ENCODE results near the gene RTEL1. TPM values are rescaled to one million over a fixed set of nuclear protein-coding genes. Genes with fewer than 3 reads are reported as not detected.
A peak's percentile ranks its signal among the peaks of the same experiment; 100 is the strongest.

RTEL1 gene, protein sequence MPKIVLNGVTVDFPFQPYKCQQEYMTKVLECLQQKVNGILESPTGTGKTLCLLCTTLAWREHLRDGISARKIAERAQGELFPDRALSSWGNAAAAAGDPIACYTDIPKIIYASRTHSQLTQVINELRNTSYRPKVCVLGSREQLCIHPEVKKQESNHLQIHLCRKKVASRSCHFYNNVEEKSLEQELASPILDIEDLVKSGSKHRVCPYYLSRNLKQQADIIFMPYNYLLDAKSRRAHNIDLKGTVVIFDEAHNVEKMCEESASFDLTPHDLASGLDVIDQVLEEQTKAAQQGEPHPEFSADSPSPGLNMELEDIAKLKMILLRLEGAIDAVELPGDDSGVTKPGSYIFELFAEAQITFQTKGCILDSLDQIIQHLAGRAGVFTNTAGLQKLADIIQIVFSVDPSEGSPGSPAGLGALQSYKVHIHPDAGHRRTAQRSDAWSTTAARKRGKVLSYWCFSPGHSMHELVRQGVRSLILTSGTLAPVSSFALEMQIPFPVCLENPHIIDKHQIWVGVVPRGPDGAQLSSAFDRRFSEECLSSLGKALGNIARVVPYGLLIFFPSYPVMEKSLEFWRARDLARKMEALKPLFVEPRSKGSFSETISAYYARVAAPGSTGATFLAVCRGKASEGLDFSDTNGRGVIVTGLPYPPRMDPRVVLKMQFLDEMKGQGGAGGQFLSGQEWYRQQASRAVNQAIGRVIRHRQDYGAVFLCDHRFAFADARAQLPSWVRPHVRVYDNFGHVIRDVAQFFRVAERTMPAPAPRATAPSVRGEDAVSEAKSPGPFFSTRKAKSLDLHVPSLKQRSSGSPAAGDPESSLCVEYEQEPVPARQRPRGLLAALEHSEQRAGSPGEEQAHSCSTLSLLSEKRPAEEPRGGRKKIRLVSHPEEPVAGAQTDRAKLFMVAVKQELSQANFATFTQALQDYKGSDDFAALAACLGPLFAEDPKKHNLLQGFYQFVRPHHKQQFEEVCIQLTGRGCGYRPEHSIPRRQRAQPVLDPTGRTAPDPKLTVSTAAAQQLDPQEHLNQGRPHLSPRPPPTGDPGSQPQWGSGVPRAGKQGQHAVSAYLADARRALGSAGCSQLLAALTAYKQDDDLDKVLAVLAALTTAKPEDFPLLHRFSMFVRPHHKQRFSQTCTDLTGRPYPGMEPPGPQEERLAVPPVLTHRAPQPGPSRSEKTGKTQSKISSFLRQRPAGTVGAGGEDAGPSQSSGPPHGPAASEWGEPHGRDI (N-terminal part only)
- total RNA-seq (10 to 100 TPM; 30.7 to 41.6 (median 36.8) TPM), total RNA-seq (1.7 to 6.4 (median 3.4) reads per million in 29 experiments)
- 11.2 TPM for total RNA-seq (2013)

DNA sequence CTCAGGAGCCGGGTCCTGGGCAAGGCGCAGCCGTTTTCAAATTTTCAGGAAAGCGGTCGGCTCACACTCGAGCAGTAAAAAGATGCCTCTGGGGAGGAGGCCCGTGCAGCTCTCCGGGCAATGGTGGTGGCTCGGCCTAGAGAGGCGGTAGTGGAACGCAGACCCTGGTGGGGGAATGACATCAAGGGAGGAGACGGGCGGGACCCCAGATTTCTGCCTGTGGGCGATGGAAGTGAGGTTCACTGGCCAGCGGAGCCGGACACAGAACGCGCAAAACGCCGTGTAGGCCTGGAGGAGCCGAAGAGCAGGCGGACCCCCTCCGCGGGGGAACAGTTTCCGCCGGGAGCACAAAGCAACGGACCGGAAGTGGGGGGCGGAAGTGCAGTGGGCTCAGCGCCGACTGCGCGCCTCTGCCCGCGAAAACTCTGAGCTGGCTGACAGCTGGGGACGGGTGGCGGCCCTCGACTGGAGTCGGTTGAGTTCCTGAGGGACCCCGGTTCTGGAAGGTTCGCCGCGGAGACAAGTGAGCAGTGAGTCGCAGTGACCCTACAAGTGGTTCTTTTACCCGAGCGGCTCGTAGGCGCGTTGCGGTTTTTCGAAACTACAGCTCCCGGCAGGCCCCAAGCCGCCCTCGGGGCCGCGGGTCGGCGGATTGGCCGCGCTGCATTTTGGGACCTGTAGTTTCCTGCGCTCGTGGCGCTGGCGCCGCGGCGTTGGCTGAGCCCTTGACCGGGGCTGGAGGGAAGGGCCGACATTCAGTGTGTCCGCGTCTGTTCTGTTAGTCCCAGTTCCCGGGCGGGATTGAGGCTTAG is at the start of gene RTEL1:
RTEL1 (plus strand) TSS at position 376 of the 812 bp plus-strand sequence. CDS start 1,091 bp downstream, outside the sequence.
- Histone ChIP-seq H3K27me3 (replicated peaks in 1 of 2; ENCODE audit: control insufficient read depth in 2 of 2, extremely low read depth in 1 of 2, insufficient read depth in 2 of 2, low read length in 1 of 2) (peaks cover 0 to 5% of the 10 kb centered on the region in 2 experiments), H3K27ac (ENCODE audit: low read length) (peak within 1 kb of the TSS; percentile 64), H3K9me3 (no peaks in the 10 kb centered on the region), H3K4me1 (ENCODE audit: control insufficient read depth in 1 of 2, extremely low read depth in 1 of 2, insufficient read depth in 2 of 2, low read length in 2 of 2) (peaks cover 13 to 44% of the 10 kb centered on the region in 2 experiments), H3K4me3 (ENCODE audit: control insufficient read depth in 1 of 2, extremely low read depth in 1 of 2, low read length in 1 of 2) (peak within 1 kb of the TSS; percentile 88 to 93), H3K36me3 (ENCODE audit: control insufficient read depth in 2 of 2, extremely low read depth in 1 of 2, insufficient read depth in 1 of 2, low read length in 1 of 2) (peaks cover 10 to 19% of the 10 kb centered on the region in 2 donors)
- Mint-ChIP-seq H3K4me1 (peaks cover 39 to 42% (median 42%) of the 10 kb centered on the region in 3 donors), H3K36me3 (peaks cover 6% of the 10 kb centered on the region), H3K27ac (peak within 1 kb of the TSS; percentile 94 to 98), H3K27me3 (no peaks in the 10 kb centered on the region), H3K4me3 (peak within 1 kb of the TSS; percentile 88 to 95 (median 95)), H3K9me3 (no peaks in the 10 kb centered on the region)
- DNase-seq = peak; percentile 67 to 96 (median 83)
- CTCF ChIA-PET = interaction anchor here in 1 of 2 donors (0.6 to 1.7 kb wide), 6 partner anchors 16 to 322 kb away, joined by 3 to 16 read pairs (median 4); partner anchors contain the start of genes ARFRP1, SAMD10, TPD52L2 and ZGPAT
- POLR2A ChIA-PET = no interaction called here
- WGBS (ENCODE audit: insufficient coverage) = 7% methylated on average over 72 of the region's 73 CpGs
- peak; percentile 84 to 88 (median 86) for ATAC-seq (replicated peaks in 1 of 4)

DNA sequence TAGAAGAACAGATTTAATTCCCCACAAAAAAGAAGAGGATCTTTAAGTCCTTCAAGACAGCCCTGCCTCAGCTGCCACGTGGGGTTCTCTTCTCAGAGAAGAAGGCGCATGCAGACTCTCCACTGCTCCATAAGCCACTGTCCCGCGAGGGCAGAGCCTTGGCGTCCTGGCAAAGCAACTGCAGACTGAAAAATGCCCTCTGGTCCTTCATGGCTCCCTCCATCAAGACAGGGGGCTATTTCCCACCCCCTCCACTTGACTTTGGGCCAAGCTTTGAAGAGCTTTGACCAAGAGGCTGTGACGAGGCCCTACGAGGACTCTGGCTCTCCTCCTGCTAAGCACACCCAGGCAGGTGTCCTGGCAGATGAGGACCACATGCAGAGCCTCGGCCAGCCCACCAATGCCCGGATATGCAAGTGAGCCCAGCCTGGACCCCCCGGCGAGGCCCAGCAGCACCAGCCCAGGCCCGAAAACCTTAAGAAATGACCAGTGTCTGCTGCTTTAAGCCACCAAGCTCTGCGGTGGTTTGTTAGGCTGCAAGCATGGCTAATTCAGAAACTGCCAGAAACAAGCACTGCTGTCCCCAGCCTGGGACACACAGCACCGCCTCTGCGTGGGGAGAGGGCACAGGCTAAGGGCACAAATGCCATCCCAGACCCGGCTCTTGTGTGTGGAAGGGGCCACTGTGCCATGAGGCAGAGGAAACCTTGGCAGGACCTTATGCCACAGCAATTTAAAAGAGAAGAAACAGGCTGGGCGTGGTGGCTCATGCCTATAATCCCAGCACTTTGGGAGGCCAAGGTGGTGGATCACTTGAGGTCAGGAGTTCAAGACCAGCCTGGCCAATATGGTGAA is 47.3 kb upstream of the RTEL1 start:
- peaks cover 6 to 13% (median 7%) of the 10 kb centered on the region in 3 donors for H3K4me1 Mint-ChIP-seq
- H3K9me3 Mint-ChIP-seq = no peaks in the 10 kb centered on the region
- POLR2A ChIA-PET = no interaction called here
- Histone ChIP-seq H3K4me1 (ENCODE audit: control insufficient read depth in 1 of 2, extremely low read depth in 1 of 2, insufficient read depth in 2 of 2, low read length in 2 of 2) (peaks cover 0 to 8% of the 10 kb centered on the region in 2 experiments), H3K27me3 (replicated peaks in 1 of 2; ENCODE audit: control insufficient read depth in 2 of 2, extremely low read depth in 1 of 2, insufficient read depth in 2 of 2, low read length in 1 of 2) (no peaks in the 10 kb centered on the region), H3K9me3 (no peaks in the 10 kb centered on the region), H3K36me3 (ENCODE audit: control insufficient read depth in 2 of 2, extremely low read depth in 1 of 2, insufficient read depth in 1 of 2, low read length in 1 of 2) (peaks cover 16 to 17% of the 10 kb centered on the region in 2 donors), H3K27ac (ENCODE audit: low read length) (no peak overlapping the region), H3K4me3 (ENCODE audit: control insufficient read depth in 1 of 2, extremely low read depth in 1 of 2, low read length in 1 of 2) (no peak overlapping the region)
- no peak for DNase-seq
- peaks cover 15% of the 10 kb centered on the region for H3K36me3 Mint-ChIP-seq
- no peak overlapping the region for H3K4me3 Mint-ChIP-seq
- no peak overlapping the region for H3K27ac Mint-ChIP-seq
- ATAC-seq (replicated peaks in 1 of 4) = no peak
- H3K27me3 Mint-ChIP-seq = no peaks in the 10 kb centered on the region
- CTCF ChIA-PET = no interaction called here
- 97% methylated on average over 17 of the region's 17 CpGs for WGBS (ENCODE audit: insufficient coverage)

DNA sequence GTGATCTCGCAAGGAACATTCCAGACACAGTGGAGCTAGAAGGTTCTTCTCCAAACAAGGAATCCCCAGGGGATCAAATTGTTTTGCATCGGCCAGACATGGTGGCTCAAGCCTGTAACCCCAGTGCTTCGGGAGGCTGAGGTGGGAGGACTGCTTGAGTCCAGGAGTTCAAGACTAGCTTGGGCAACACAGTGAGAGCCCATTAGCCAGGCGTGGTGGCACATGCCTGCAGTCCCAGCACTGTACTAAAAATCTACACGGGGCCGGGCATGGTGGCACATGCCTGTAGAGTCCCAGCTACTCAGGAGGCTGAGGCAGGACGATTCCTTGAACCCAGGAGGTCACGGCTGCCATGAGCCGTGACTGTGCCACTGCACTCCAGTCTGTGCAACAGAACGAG is 46.5 kb upstream of the RTEL1 start:
- no peaks in the 10 kb centered on the region for H3K27me3 Mint-ChIP-seq
- Histone ChIP-seq H3K4me1 (ENCODE audit: control insufficient read depth in 1 of 2, extremely low read depth in 1 of 2, insufficient read depth in 2 of 2, low read length in 2 of 2) (peaks cover 0 to 8% of the 10 kb centered on the region in 2 experiments), H3K27me3 (replicated peaks in 1 of 2; ENCODE audit: control insufficient read depth in 2 of 2, extremely low read depth in 1 of 2, insufficient read depth in 2 of 2, low read length in 1 of 2) (no peaks in the 10 kb centered on the region), H3K4me3 (ENCODE audit: control insufficient read depth in 1 of 2, extremely low read depth in 1 of 2, low read length in 1 of 2) (no peak overlapping the region), H3K27ac (ENCODE audit: low read length) (no peak overlapping the region), H3K9me3 (no peaks in the 10 kb centered on the region), H3K36me3 (ENCODE audit: control insufficient read depth in 2 of 2, extremely low read depth in 1 of 2, insufficient read depth in 1 of 2, low read length in 1 of 2) (peaks cover 20 to 23% of the 10 kb centered on the region in 2 donors)
- ChIA-PET POLR2A (interaction anchor here in 1 of 2 donors (0.6 kb wide), 1 partner anchor 7 kb away, joined by 3 read pairs; no protein-coding TSS in a partner anchor), CTCF (interaction anchor here in 1 of 2 donors (0.5 kb wide), 1 partner anchor 73 kb away, joined by 3 read pairs; no protein-coding TSS in a partner anchor)
- DNase-seq (no peak), ATAC-seq (replicated peaks in 1 of 4) (no peak)
- peaks cover 21% of the 10 kb centered on the region for H3K36me3 Mint-ChIP-seq
- H3K4me3 Mint-ChIP-seq = no peak overlapping the region
- no peak overlapping the region for H3K27ac Mint-ChIP-seq
- H3K9me3 Mint-ChIP-seq = no peaks in the 10 kb centered on the region
- 100% methylated on average over 8 of the region's 10 CpGs for WGBS (ENCODE audit: insufficient coverage)
- H3K4me1 Mint-ChIP-seq = peaks cover 6 to 11% (median 7%) of the 10 kb centered on the region in 3 donors

DNA sequence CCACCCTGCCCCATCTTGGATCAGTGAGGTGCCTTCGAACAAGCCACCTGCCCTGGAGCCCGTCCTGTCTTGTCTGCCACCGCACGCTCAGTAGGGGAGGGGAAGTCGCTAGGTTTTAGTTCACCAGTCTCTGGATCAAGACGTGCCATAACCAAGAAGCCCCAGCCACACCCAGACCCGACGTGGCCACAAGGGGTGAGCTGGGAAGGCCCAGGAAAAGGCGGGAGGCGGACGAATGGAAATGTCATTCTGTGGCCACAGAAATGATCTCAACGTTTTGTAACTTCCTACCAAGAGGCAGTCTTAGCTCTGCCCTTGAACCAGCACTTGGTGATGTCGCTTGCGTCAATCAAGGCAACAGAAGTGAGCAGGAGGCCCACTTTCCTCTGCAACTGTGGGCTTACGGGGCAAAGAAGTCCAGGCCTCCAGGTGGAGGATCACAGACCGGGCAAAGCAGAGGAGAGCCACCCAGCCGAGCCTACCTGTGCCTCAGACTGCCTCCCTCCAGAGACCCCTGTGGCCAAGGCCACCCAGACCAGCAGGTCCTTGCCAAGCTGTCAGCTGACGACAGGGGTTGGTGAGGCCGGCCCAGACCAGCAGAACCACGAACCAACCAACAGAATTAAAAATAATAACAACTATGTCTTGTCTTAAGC is 45.7 kb upstream of the RTEL1 start:
- no peak for ATAC-seq (replicated peaks in 1 of 4)
- H3K36me3 Mint-ChIP-seq = peaks cover 21% of the 10 kb centered on the region
- Histone ChIP-seq H3K27me3 (replicated peaks in 1 of 2; ENCODE audit: control insufficient read depth in 2 of 2, extremely low read depth in 1 of 2, insufficient read depth in 2 of 2, low read length in 1 of 2) (no peaks in the 10 kb centered on the region), H3K36me3 (ENCODE audit: control insufficient read depth in 2 of 2, extremely low read depth in 1 of 2, insufficient read depth in 1 of 2, low read length in 1 of 2) (peaks cover 23 to 30% of the 10 kb centered on the region in 2 donors), H3K9me3 (no peaks in the 10 kb centered on the region), H3K27ac (ENCODE audit: low read length) (no peak overlapping the region), H3K4me1 (ENCODE audit: control insufficient read depth in 1 of 2, extremely low read depth in 1 of 2, insufficient read depth in 2 of 2, low read length in 2 of 2) (peaks cover 0 to 6% of the 10 kb centered on the region in 2 experiments), H3K4me3 (ENCODE audit: control insufficient read depth in 1 of 2, extremely low read depth in 1 of 2, low read length in 1 of 2) (no peak overlapping the region)
- H3K27me3 Mint-ChIP-seq = no peaks in the 10 kb centered on the region
- H3K9me3 Mint-ChIP-seq = no peaks in the 10 kb centered on the region
- WGBS (ENCODE audit: insufficient coverage) = 93% methylated on average over 14 of the region's 20 CpGs
- H3K27ac Mint-ChIP-seq = no peak overlapping the region
- no peak overlapping the region for H3K4me3 Mint-ChIP-seq
- peaks cover 4 to 8% (median 6%) of the 10 kb centered on the region in 3 donors for H3K4me1 Mint-ChIP-seq
- DNase-seq = peak in 1 of 35 experiments; percentile 21
- ChIA-PET POLR2A (interaction anchor here in 1 of 2 donors (0.6 kb wide), 1 partner anchor 8 kb away, joined by 3 read pairs; no protein-coding TSS in a partner anchor), CTCF (interaction anchor here in 1 of 2 donors (0.5 kb wide), 1 partner anchor 74 kb away, joined by 3 read pairs; no protein-coding TSS in a partner anchor)

Measured in T-cell (primary cell).